OCI-LY7 (cell line): ENCODE results near the gene TRIM5. TPM values are rescaled to one million over a fixed set of nuclear protein-coding genes. Genes with fewer than 3 reads are reported as not detected.

Source experiments
- BruUV-seq: library from RNA; stranded (reverse); fragments of 400-500 nt; replicated peaks from 2 replicates; lab custom pipeline; 2021; lab: Mats Ljungman, UMichigan
- CTCF ChIA-PET: fragments of 300-600 bp; sonication (Branson Sonifier 250); formaldehyde crosslinking; loops from one replicate; lab custom pipeline; 2022; ENCODE audit warnings: antibody characterized with exemption; ENCODE audit not compliant: unreplicated experiment; lab: Charles Lee
- POLR2A ChIA-PET: fragments of 300-600 bp; sonication (Branson Sonifier 250); formaldehyde crosslinking; loops from one replicate; lab custom pipeline; 2022; ENCODE audit warnings: antibody characterized with exemption; lab: Charles Lee
- DNase-seq: peaks from one replicate; pipeline ENCODE4 v3.0.0-alpha.2; 2015; ENCODE audit warnings: low spot score
- H2AFZ ChIP-seq: fragments of 200-600 bp; sonication (generic), shearing (Covaris generic); 2 replicates; pipeline ENCODE4 v1.6.1; 2014; ENCODE audit warnings: mild to moderate bottlenecking, antibody characterized with exemption, low read length, moderate library complexity
- H3K27ac ChIP-seq: fragments of 200-600 bp; sonication (generic); 2 replicates; pipeline ENCODE4 v1.5.1; 2014; ENCODE audit warnings: mixed run types, low read depth, mild to moderate bottlenecking, moderate library complexity, low read length, inconsistent platforms; ENCODE audit not compliant: poor library complexity, severe bottlenecking
- H3K36me3 ChIP-seq: fragments of 200-600 bp; sonication (generic); 2 replicates; pipeline ENCODE4 v1.6.1; 2014; ENCODE audit warnings: mild to moderate bottlenecking, antibody characterized with exemption, low read length, moderate library complexity, mixed read lengths; ENCODE audit not compliant: insufficient read depth
- H3K4me1 ChIP-seq: fragments of 200-600 bp; sonication (generic); 2 replicates; pipeline ENCODE4 v1.5.1; 2014; ENCODE audit warnings: mild to moderate bottlenecking, low read length; ENCODE audit not compliant: insufficient read depth, poor library complexity, severe bottlenecking
- H3K4me2 ChIP-seq: fragments of 200-600 bp; sonication (generic); 2 replicates; pipeline ENCODE4 v1.6.1; 2014; ENCODE audit warnings: mild to moderate bottlenecking, low read length
- H3K4me3 ChIP-seq: fragments of 200-600 bp; sonication (generic); 2 replicates; pipeline ENCODE4 v1.5.1; 2014; ENCODE audit warnings: mild to moderate bottlenecking, low read depth, low read length; ENCODE audit not compliant: poor library complexity, severe bottlenecking
- H3K79me2 ChIP-seq: fragments of 200-600 bp; sonication (generic); 2 replicates; pipeline ENCODE4 v1.6.1; 2016; ENCODE audit warnings: low read depth, mild to moderate bottlenecking, low read length, moderate library complexity, mixed read lengths; ENCODE audit not compliant: insufficient read depth
- H3K9me2 ChIP-seq: fragments of 200-600 bp; sonication (generic); 2 replicates; pipeline ENCODE4 v1.6.1; 2016; ENCODE audit warnings: mild to moderate bottlenecking, low read length, mixed read lengths; ENCODE audit not compliant: insufficient read depth
- H3K9me3 ChIP-seq: fragments of 200-600 bp; sonication (generic); 2 replicates; pipeline ENCODE4 v1.6.1; 2014; ENCODE audit warnings: mild to moderate bottlenecking, mixed run types, low read length, mixed read lengths
- H4K20me1 ChIP-seq: fragments of 200-600 bp; sonication (generic); 2 replicates; pipeline ENCODE4 v1.6.1; 2014; ENCODE audit warnings: mild to moderate bottlenecking, antibody characterized with exemption, low read length, moderate library complexity, mixed read lengths; ENCODE audit not compliant: insufficient read depth
- EZH2phosphoT487 ChIP-seq: fragments of 200-600 bp; sonication (generic); IDR thresholded peaks from 2 replicates; pipeline ENCODE4 v1.6.1; 2018; ENCODE audit warnings: low read depth, borderline replicate concordance, mild to moderate bottlenecking, mixed run types, antibody characterized with exemption, low read length, moderate library complexity, mixed read lengths
- intact Hi-C: fragments of 100-400 bp; cut with micrococcal nuclease; formaldehyde crosslinking; loops from one replicate; pipeline ENCODE4 v1.10.0; 2022; ENCODE audit not compliant: unreplicated experiment
- total RNA-seq, 2 experiments: library from RNA; depleted of rRNA in 1 of 2; stranded (reverse); fragments of >200 nt in 1 of 2; shearing (Covaris generic) in 1 of 2; gene quantifications; 2 replicates each; pipeline ENCODE4 v1.2.3, GENCODE V29; 2014 to 2022
- TF ChIP-seq, protein P1 (sequence below): fragments of 200-600 bp; sonication (generic); conservative IDR thresholded peaks from 2 replicates; pipeline ENCODE4 v1.5.1; 2014; ENCODE audit warnings: mild to moderate bottlenecking, antibody characterized with exemption, low read length, moderate library complexity, mixed read lengths

Gene TRIM5
- total RNA-seq, 2 experiments from 2014 or later = 19.6 to 22.5 TPM

DNA sequence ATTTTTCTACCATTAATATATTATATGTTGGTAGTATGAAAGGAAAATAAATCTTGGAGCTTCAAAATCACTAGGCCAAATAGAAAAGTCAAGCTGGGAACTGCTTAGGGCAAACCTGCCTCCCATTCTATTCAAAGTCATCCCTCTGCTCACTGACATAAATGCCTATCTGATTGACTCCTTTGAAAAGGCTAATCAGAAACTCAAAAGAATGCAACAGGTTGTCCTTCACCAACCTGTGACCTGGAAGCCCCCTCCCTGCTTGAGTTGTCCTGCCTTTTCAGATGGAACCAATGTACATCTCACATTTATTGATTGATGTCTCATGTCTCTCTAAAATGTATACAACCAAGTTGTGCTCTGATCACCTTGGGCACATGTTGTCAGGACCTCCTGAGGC lies 63.3 kb downstream of the TRIM5 start:
- Histone ChIP-seq H3K9me3 (no peaks in the 10 kb centered on the region), H3K9me2 (no peaks in the 10 kb centered on the region), H3K27ac (no peak overlapping the region), H4K20me1 (no peaks in the 10 kb centered on the region), H3K36me3 (no peaks in the 10 kb centered on the region), H2AFZ (no peak overlapping the region), H3K4me3 (no peak overlapping the region), H3K4me2 (no peak overlapping the region), H3K4me1 (peaks cover 17% of the 10 kb centered on the region), H3K79me2 (no peaks in the 10 kb centered on the region)
- POLR2A ChIA-PET = interaction anchor here (1.0 kb wide), 1 partner anchor 70 kb away, joined by 3 read pairs; no protein-coding TSS in a partner anchor
- no TSS peak for BruUV-seq
- no peak for TF ChIP-seq EZH2phosphoT487
- TF ChIP-seq, protein P1, sequence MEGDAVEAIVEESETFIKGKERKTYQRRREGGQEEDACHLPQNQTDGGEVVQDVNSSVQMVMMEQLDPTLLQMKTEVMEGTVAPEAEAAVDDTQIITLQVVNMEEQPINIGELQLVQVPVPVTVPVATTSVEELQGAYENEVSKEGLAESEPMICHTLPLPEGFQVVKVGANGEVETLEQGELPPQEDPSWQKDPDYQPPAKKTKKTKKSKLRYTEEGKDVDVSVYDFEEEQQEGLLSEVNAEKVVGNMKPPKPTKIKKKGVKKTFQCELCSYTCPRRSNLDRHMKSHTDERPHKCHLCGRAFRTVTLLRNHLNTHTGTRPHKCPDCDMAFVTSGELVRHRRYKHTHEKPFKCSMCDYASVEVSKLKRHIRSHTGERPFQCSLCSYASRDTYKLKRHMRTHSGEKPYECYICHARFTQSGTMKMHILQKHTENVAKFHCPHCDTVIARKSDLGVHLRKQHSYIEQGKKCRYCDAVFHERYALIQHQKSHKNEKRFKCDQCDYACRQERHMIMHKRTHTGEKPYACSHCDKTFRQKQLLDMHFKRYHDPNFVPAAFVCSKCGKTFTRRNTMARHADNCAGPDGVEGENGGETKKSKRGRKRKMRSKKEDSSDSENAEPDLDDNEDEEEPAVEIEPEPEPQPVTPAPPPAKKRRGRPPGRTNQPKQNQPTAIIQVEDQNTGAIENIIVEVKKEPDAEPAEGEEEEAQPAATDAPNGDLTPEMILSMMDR = no peak
- intact Hi-C loops = no loop called here
- no peak for DNase-seq
- CTCF ChIA-PET = no interaction called here

DNA sequence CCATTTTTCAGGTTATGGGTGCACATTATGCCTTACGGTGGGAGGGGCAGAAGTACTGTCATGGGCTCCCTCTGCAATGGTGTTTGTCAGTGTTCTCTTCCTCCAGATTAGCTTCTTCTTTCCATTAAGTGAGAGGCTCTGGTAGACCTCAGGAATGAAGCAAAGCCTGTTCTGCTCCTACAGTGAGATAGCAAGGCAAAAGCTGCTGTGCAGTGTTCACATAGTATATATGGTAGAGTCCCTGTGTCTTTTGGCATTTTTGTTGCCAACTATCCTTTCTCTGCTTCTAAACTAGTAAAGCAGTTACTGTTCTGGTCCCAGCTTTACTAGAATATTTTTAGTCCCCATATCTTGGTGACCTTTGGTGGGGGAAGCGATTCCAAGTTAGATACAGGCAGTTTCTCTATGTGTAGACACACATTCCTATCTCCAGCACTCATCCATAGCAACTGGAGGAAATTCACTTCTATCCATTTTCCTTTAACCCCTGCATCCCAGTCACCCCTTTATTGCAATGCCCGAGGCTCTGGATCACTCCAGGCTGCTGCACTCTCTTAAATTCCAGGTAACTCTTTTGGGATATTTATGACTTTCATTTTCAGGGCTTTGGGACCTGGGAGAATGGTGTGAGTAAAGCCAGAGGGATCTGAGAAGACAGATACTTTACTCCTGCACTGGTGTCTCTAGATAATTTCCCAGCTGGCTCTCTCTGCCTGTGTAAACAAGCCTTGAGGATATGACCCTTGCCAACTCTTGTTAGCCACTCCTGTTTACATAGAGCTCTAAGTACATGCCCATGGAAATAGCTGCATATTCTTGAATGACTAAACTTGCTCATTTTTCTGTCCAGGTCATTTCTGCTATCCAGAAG lies 64.0 kb downstream of the TRIM5 start:
- no peak for DNase-seq
- TF ChIP-seq, protein P1 = no peak
- TF ChIP-seq EZH2phosphoT487 = no peak
- Histone ChIP-seq H3K4me1 (peaks cover 15% of the 10 kb centered on the region), H3K4me2 (no peak overlapping the region), H3K4me3 (no peak overlapping the region), H3K9me2 (no peaks in the 10 kb centered on the region), H3K27ac (no peak overlapping the region), H3K79me2 (no peaks in the 10 kb centered on the region), H2AFZ (no peak overlapping the region), H4K20me1 (no peaks in the 10 kb centered on the region), H3K36me3 (no peaks in the 10 kb centered on the region), H3K9me3 (no peaks in the 10 kb centered on the region)
- POLR2A ChIA-PET = interaction anchor here (0.7 to 1.0 kb wide), 2 partner anchors 9 to 71 kb away, joined by 3 read pairs; no protein-coding TSS in a partner anchor
- CTCF ChIA-PET = no interaction called here
- BruUV-seq = no TSS peak
- intact Hi-C loops = no loop called here

DNA sequence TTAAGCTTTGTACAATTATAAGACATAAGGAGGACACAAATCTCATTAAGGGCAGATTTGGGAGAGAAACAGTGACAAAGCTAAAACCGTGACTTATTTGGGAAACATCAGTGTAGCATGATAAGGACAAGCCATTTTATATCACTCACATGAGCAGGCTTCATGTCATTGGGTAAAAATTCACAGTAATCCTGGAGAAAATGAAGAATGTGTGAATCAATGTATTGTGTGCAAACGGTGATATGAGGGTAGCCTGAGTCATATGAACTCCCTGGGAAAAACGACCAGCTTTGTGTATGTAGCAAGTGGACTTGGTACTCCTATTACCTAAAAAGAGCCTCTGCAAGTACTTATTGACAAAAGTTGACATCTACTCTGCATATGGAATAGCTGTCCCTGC lies 66.1 kb downstream of the TRIM5 start:
- no peak overlapping the region for H3K27ac ChIP-seq
- intact Hi-C loops = no loop called here
- H3K9me3 ChIP-seq = no peaks in the 10 kb centered on the region
- TF ChIP-seq, protein P1 = no peak
- TF ChIP-seq EZH2phosphoT487 = no peak
- no peak for DNase-seq
- no peaks in the 10 kb centered on the region for H3K9me2 ChIP-seq
- ChIA-PET POLR2A (interaction anchor here (0.7 to 1.1 kb wide), 3 partner anchors 9 to 83 kb away, joined by 3 to 6 read pairs (median 5); no protein-coding TSS in a partner anchor), CTCF (no interaction called here)
- BruUV-seq = no TSS peak
- H3K4me2 ChIP-seq = no peak overlapping the region
- H2AFZ ChIP-seq = no peak overlapping the region
- H3K79me2 ChIP-seq = no peaks in the 10 kb centered on the region
- no peaks in the 10 kb centered on the region for H3K36me3 ChIP-seq
- no peaks in the 10 kb centered on the region for H4K20me1 ChIP-seq
- peaks cover 1% of the 10 kb centered on the region for H3K4me1 ChIP-seq
- H3K4me3 ChIP-seq = no peak overlapping the region
